ENCODE results near the gene KRTAP1-5.

DNA sequence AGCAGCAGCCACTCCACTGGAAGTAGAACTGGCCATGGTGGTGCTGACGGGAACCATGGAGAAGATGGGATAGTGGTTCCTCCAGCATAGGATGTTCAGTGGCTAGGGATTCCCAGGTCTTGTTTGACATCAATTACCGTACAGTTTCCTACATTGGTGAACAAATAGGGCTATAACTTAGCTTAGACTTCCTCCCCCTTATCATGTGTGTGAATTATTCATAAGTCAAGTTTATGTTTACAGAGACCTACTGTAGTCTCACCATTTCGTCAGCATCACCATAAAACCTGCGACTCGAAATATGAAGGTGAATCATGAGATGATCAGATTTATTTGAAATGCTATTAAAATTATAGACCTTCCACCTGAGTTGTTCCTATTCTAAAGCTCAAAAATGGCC, 31.7 kb upstream of the KRTAP1-5 start:
- no peak for TF ChIP-seq POLR2A (IDR thresholded peaks at IDR 0.05; ENCODE audit: low read depth, low read length)
- TF ChIP-seq, protein P1, sequence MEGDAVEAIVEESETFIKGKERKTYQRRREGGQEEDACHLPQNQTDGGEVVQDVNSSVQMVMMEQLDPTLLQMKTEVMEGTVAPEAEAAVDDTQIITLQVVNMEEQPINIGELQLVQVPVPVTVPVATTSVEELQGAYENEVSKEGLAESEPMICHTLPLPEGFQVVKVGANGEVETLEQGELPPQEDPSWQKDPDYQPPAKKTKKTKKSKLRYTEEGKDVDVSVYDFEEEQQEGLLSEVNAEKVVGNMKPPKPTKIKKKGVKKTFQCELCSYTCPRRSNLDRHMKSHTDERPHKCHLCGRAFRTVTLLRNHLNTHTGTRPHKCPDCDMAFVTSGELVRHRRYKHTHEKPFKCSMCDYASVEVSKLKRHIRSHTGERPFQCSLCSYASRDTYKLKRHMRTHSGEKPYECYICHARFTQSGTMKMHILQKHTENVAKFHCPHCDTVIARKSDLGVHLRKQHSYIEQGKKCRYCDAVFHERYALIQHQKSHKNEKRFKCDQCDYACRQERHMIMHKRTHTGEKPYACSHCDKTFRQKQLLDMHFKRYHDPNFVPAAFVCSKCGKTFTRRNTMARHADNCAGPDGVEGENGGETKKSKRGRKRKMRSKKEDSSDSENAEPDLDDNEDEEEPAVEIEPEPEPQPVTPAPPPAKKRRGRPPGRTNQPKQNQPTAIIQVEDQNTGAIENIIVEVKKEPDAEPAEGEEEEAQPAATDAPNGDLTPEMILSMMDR (IDR thresholded peaks at IDR 0.05; ENCODE audit: extremely low read depth in 1 of 2, insufficient read depth in 1 of 2, low read depth in 1 of 2, low read length in 2 of 2), result no peak
- TF ChIP-seq EZH2 (IDR thresholded peaks at IDR 0.05; ENCODE audit: borderline replicate concordance, low read depth, low read length, severe bottlenecking), result no peak
- no peak for TF ChIP-seq POLR2AphosphoS5 (IDR thresholded peaks at IDR 0.05; ENCODE audit: insufficient read depth, low read depth, low read length)
- TF ChIP-seq JUN (IDR thresholded peaks at IDR 0.05; ENCODE audit: borderline replicate concordance, insufficient read depth, insufficient read length, low read depth), result no peak
- TF ChIP-seq, protein P2, sequence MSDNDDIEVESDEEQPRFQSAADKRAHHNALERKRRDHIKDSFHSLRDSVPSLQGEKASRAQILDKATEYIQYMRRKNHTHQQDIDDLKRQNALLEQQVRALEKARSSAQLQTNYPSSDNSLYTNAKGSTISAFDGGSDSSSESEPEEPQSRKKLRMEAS (IDR thresholded peaks at IDR 0.05; ENCODE audit: insufficient read depth, insufficient read length), result no peak
- TF ChIP-seq MYC (IDR thresholded peaks at IDR 0.05; ENCODE audit: low read depth, low read length), result no peak
- TF ChIP-seq GATA2 (IDR thresholded peaks at IDR 0.05; ENCODE audit: insufficient read depth, insufficient read length, low read depth, low read length), result no peak

All from endothelial cell of umbilical vein (primary cell).